Measurements from ENCODE around the gene UBALD1.

DNA sequence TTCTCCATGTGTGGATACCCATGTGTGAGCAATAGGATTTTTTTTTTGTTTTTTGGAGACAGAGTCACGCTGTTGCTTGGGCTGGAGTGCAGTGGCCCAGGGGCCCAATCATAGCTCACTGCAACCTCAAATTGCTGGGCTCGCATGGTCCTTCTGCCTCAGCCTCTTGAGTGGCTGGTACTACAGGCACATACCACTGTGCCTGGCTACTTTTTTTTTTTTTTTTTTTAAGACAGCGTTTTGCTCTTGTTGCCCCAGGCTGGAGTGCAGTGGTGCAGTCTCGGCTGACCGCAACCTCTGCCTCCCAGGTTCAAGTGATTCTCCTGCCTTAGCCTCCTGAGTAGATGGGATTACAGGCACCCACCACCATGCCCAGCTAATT is 26.6 kb upstream of the UBALD1 start:
- no peak for TF ChIP-seq POLR2AphosphoS5 (IDR thresholded peaks at IDR 0.05; ENCODE audit: borderline replicate concordance, low read depth, low read length)
- TF ChIP-seq EZH2 (IDR thresholded peaks at IDR 0.05), result no peak

Measured in SK-N-MC (cell line).